HepG2 (cell line): Measurements from ENCODE around the gene POLR1D. TPM values are rescaled to one million over a fixed set of nuclear protein-coding genes. Genes with fewer than 3 reads are reported as not detected.

Experiments
- CEBPG ChIP-seq: IDR thresholded peaks from 2 replicates; pipeline ENCODE4 v1.6.1; 2016
- ELK4 ChIP-seq: sonication (generic); formaldehyde crosslinking; IDR thresholded peaks from 2 replicates; pipeline ENCODE4 v1.9.0; 2021; ENCODE audit warnings: missing genetic modification reagents, borderline replicate concordance
- FOXM1 ChIP-seq: sonication (generic); formaldehyde crosslinking; IDR thresholded peaks from 2 replicates; pipeline ENCODE4 v1.5.0; 2020; ENCODE audit warnings: missing genetic modification reagents
- IKZF1 ChIP-seq: fragments of 450-650 bp; IDR thresholded peaks from 2 replicates; pipeline ENCODE4 v1.7.1; 2016
- KLF12 ChIP-seq: sonication (generic); formaldehyde crosslinking; IDR thresholded peaks from 2 replicates; pipeline ENCODE4 v1.4.0; 2020; ENCODE audit warnings: missing genetic modification reagents, borderline replicate concordance
- PATZ1 ChIP-seq: sonication (generic); formaldehyde crosslinking; IDR thresholded peaks from 2 replicates; pipeline ENCODE4 v1.4.0; 2020; ENCODE audit warnings: missing genetic modification reagents
- POLR2AphosphoS5 ChIP-seq: IDR thresholded peaks from 2 replicates; pipeline ENCODE4 v1.6.1; 2012; ENCODE audit warnings: low read depth, low read length
- REXO4 ChIP-seq: sonication (generic); formaldehyde crosslinking; IDR thresholded peaks from 2 replicates; pipeline ENCODE4 v1.8.0; 2022; ENCODE audit warnings: missing genetic modification reagents, mild to moderate bottlenecking, borderline replicate concordance
- SRY ChIP-seq: sonication (generic); formaldehyde crosslinking; IDR thresholded peaks from 2 replicates; pipeline ENCODE4 v1.8.0; 2022; ENCODE audit warnings: mild to moderate bottlenecking, missing genetic modification reagents
- SUZ12 ChIP-seq: fragments of 150-350 bp; IDR thresholded peaks from 2 replicates; pipeline ENCODE4 v1.6.1; 2014; ENCODE audit warnings: low read depth, low read length
- TFE3 ChIP-seq: IDR thresholded peaks from 2 replicates; pipeline ENCODE4 v1.6.1; 2016
- ZNF253 ChIP-seq: sonication (generic); formaldehyde crosslinking; IDR thresholded peaks from 2 replicates; pipeline ENCODE4 v1.8.0; 2022; ENCODE audit warnings: mild to moderate bottlenecking, missing genetic modification reagents, borderline replicate concordance
- ZNF3 ChIP-seq: IDR thresholded peaks from 2 replicates; pipeline ENCODE4 v1.7.0; 2017; ENCODE audit warnings: inconsistent platforms
- ZNF574 ChIP-seq: sonication (generic); formaldehyde crosslinking; IDR thresholded peaks from 2 replicates; pipeline ENCODE4 v1.4.0; 2020; ENCODE audit warnings: missing genetic modification reagents
- ZNF616 ChIP-seq: sonication (generic); formaldehyde crosslinking; IDR thresholded peaks from 2 replicates; pipeline ENCODE4 v1.5.0; 2020; ENCODE audit warnings: low read depth, mild to moderate bottlenecking, missing genetic modification reagents
- ZNF766 ChIP-seq: sonication (generic); formaldehyde crosslinking; IDR thresholded peaks from 2 replicates; pipeline ENCODE4 v1.5.0; 2020; ENCODE audit warnings: missing genetic modification reagents, borderline replicate concordance
- ZNF850 ChIP-seq: sonication (generic); formaldehyde crosslinking; conservative IDR thresholded peaks from 2 replicates; pipeline ENCODE4 v1.9.0; 2021; ENCODE audit warnings: mild to moderate bottlenecking, missing genetic modification reagents
- polyA plus RNA-seq, 8 experiments: library from polyadenylated mRNA; depleted of rRNA in 3 of 8; stranded (reverse) in 7 of 8; unstranded in 1 of 8; fragments of >200 nt; fragmentation: Illumina TruSeq in 4 of 8; extraction: Trizol in 4 of 8; gene quantifications; 2 replicates each; pipeline versions ENCODE4 v1.2.1 to v1.2.3, GENCODE V29; 2011 to 2016; ENCODE audit warnings: low read depth in 4 of 8, missing spikeins in 1 of 8, mixed read lengths in 1 of 8; ENCODE audit not compliant: insufficient read depth in 1 of 8
- total RNA-seq, 5 experiments: library from RNA; depleted of rRNA; stranded (reverse); fragments of >200 nt; fragmentation: Illumina TruSeq; extraction: Trizol; gene quantifications; 2 replicates each; pipeline ENCODE4 v1.2.3, GENCODE V29; 2016; ENCODE audit warnings: low read depth in 1 of 5
- TF ChIP-seq, protein P1 (sequence below): IDR thresholded peaks from 2 replicates; pipeline ENCODE4 v1.6.1; 2016; ENCODE audit warnings: missing biosample characterization, missing genetic modification reagents, low read depth
- TF ChIP-seq, protein P2 (sequence below): sonication (generic); formaldehyde crosslinking; IDR thresholded peaks from 2 replicates; pipeline ENCODE4 v1.8.0; 2022; ENCODE audit warnings: mild to moderate bottlenecking, missing genetic modification reagents, moderate library complexity
- TF ChIP-seq, protein P3 (sequence below): sonication (generic); formaldehyde crosslinking; IDR thresholded peaks from 2 replicates; pipeline ENCODE4 v1.4.0; 2020; ENCODE audit warnings: mild to moderate bottlenecking, missing genetic modification reagents

The POLR1D gene
- total and polyA plus RNA-seq, 2 of the 13 experiments (the other 11 are each of a cell fraction or from before 2014, with no cell fraction given) = 183 to 490 TPM

- TF ChIP-seq, protein P1, sequence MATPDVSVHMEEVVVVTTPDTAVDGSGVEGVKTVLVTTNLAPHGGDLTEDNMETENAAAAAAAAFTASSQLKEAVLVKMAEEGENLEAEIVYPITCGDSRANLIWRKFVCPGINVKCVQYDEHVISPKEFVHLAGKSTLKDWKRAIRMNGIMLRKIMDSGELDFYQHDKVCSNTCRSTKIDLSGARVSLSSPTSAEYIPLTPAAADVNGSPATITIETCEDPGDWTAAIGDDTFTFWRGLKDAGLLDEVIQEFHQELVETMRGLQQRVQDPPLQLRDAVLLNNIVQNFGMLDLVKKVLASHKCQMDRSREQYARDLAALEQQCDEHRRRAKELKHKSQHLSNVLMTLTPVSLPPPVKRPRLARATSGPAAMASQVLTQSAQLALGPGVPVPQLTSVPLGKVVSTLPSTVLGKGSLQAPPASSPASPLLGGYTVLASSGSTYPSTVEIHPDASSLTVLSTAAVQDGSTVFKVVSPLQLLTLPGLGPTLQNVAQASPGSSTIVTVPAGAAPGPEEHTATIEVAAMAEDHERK (CRISPR knock-in tag) = no peak
- TF ChIP-seq SRY (CRISPR knock-in tag) (0 out of 2 replicates have a peak, but pooled peaks have one; percentile 48), ZNF3 (peak; percentile 75; the same call in 1 of the 2 replicates), SUZ12 (no peak), POLR2AphosphoS5 (peak; percentile 87), ZNF616 (0 out of 2 replicates have a peak, but pooled peaks have one; percentile 55), KLF12 (no peak), CEBPG (no peak), REXO4 (CRISPR knock-in tag) (no peak), FOXM1 (CRISPR knock-in tag) (no peak), TFE3 (CRISPR knock-in tag) (peak; percentile 27; the same call in 1 of the 2 replicates), PATZ1 (CRISPR knock-in tag) (no peak; the same call in none of the 2 replicates), IKZF1 (no peak), ZNF253 (peak; percentile 83; the same call in 1 of the 2 replicates), ELK4 (CRISPR knock-in tag) (no peak), ZNF850 (no peak), ZNF766 (CRISPR knock-in tag) (no peak), ZNF574 (peak; percentile 76)
- TF ChIP-seq, protein P2, sequence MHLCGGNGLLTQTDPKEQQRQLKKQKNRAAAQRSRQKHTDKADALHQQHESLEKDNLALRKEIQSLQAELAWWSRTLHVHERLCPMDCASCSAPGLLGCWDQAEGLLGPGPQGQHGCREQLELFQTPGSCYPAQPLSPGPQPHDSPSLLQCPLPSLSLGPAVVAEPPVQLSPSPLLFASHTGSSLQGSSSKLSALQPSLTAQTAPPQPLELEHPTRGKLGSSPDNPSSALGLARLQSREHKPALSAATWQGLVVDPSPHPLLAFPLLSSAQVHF (CRISPR knock-in tag) = peak; percentile 70
- TF ChIP-seq, protein P3, sequence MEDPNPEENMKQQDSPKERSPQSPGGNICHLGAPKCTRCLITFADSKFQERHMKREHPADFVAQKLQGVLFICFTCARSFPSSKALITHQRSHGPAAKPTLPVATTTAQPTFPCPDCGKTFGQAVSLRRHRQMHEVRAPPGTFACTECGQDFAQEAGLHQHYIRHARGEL = no peak
Measured at GRCh38 chr13:27621366-27622101, at the start of gene POLR1D (continued).
